GM19238 (cell line): ENCODE results near the gene SUFU.
"Not testable (repeated sequence)": the region's sequence is repeated elsewhere in the genome, so short reads cannot be mapped to it uniquely, and the experiment has no call there.

Experiments
- DNase-seq: peaks from one replicate; pipeline ENCODE4 v3.0.0; 2011; ENCODE audit warnings: low spot score; ENCODE audit not compliant: insufficient read length

Gene SUFU

GRCh38 chr10:102479651-102480050 is 24.1 kb upstream of the SUFU start:
- DNase-seq, result no peak

GRCh38 chr10:102480396-102480795 is 23.4 kb upstream of the SUFU start:
- DNase-seq, result no peak

DNA sequence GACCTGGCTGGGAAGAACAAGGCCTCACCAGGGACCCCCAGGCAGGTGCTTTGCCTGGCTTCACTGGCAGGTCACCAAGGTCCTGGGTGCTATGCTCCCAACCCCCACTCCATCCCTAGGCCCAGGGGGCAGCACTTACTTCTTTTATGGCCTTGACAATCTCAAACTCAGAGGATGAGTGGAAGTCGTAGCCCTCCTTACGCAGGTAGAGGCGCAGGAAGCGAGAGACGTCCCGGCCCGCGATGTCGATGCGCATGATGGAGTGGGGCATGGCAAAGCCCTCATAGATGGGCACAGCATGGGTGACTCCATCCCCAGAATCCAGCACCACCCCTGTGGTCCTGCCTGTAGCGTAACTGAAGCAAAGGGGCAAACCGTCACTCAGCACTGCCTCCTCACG is 19.8 kb upstream of the SUFU start:
- DNase-seq, result no peak

DNA sequence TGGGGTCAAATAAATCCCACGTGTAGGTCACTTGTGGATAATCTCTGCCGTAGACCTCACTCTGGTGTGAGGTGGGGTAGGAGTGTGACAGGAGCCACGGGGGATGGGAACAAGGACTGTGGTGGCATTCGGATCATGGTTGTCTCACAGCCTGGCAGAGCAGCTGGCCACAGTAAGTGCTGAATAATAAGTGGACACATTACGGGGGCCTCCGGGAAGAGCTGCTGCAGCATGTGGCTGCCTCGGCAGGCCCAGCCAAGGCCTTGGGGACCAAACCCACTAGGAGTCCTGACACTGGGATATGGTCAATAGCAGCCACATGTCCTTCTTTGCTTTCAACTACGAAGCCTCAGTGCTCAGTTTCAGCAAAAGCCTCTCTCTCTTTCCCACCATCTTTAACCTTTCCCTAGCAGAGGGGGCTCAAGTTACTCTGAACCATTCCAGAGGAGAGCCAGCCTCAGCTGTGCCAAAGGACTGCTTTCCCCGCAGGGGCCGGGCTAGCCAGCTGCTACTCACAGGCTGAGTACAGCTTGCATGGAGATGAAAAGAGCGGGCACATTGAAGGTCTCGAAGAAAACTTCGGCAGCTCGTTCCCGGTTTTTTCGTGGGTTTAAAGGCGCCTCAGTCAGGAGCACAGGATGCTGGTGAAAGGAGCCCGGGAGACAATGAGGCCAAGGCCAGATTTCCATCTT is 18.5 kb upstream of the SUFU start:
- no peak for DNase-seq

- DNase-seq, result no peak
These were observed 12.6 kb upstream of the SUFU start for GRCh38 chr10:102491136-102491535.

DNA sequence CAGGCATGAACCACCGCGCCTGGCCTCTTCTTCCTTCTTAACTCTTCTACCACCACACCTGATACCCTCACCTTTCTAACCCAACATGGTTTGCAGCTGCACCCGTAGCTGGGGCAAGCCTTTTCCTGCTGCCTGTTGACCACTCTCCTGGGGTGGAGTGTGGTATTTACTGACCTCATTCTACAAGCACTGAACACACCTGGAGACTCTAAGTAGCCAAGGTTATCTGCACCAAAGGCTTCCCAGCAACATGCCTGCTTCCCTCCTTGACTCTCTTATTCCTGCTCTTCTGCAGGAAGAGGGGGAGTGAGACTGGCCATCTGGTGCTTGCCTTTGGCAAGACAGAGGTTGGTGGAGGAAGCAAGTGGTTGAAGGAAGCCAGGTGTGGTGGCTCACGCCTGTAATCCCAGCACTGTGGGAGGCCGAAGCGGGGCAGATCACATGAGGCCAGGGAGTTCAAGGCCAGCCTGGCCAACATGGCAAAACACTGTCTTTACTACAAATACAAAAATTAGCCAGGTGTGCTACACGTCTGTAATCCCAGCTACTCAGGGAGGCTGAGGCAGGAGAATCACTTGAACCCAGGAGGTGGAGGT is 11.3 kb upstream of the SUFU start:
- no peak for DNase-seq

- DNase-seq, result no peak
These were observed 10.8 kb upstream of the SUFU start for GRCh38 chr10:102492983-102493382.

DNA sequence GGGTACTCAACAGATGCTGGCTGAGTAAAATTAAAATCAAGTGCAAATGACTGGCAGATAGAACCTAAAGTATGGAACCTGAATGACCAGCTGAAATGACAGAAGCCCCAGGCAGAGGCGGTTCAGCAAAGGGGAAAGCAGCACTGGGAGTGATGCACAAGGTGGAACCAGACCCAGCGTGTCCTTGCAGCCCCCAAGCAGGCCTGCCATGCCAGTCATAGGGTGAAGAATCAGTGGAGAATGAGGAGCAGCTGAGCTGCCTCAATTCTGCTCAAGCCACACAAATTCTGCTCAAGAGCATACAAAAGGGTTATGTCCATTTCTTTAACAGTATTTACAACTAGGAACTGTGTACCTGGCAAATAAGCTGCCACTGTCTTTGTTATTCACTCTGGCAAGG is 10.0 kb upstream of the SUFU start:
- no peak for DNase-seq

GRCh38 chr10:102497545-102497944 is 6.2 kb upstream of the SUFU start:
- no peak for DNase-seq

GRCh38 chr10:102499356-102499755 is 4.4 kb upstream of the SUFU start:
- DNase-seq, result no peak

GRCh38 chr10:102500686-102501085 is 3.1 kb upstream of the SUFU start:
- not testable (repeated sequence) for DNase-seq

DNA sequence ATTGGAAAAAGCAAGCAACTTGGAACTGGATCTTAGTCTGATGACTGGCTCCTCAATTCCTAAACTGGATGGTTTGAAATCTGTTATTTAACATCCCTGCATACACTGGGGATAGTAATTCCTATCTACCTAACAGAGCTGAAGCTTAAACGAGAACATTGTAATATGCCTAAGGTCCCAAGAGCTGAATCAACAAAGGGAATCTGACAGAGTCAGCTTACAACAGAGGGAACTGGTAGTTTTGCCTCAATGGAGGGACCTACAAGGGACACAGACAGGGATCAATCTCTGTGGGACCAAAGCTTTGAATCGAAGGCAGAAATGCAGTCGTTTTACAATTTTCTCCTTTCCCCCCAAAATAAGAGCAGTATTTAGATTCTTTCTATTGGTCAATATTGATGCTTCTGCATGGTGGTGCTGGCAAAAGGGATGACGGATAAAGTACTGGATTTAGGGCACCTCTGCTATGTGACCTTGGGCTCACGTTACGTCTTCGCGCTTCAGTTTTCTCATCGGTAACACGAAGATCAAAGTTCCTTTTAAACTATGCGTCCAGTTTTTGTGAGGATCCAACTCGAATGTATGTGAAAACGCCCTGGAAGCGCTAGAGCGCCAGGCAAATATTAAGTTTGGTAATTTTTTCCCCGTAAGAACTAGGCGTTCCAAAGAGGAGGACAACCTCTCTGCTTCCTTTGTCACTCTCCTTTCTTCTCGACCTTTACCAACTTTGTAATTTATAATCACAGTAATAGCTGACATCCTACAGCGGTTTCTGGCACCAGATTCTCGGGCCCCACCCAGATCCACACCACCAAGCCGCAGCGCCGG is 2.4 kb upstream of the SUFU start:
- no peak for DNase-seq

DNA sequence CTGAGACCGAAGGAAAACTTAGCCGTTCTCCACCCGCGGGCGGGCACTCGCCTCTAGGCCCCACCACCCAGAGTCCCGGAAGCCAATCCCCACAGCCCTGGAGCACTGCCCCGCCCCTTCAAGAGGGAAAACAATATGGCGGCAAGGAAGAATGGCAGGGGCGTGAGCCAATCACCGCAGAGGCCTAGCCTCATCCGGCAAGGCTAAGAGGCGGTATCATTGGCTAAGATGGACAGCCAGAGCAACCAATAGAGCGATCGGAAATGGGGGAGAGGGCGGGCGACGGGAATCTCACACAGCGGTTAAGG is 1.8 kb upstream of the SUFU start:
- DNase-seq, result peak; percentile 96

DNA sequence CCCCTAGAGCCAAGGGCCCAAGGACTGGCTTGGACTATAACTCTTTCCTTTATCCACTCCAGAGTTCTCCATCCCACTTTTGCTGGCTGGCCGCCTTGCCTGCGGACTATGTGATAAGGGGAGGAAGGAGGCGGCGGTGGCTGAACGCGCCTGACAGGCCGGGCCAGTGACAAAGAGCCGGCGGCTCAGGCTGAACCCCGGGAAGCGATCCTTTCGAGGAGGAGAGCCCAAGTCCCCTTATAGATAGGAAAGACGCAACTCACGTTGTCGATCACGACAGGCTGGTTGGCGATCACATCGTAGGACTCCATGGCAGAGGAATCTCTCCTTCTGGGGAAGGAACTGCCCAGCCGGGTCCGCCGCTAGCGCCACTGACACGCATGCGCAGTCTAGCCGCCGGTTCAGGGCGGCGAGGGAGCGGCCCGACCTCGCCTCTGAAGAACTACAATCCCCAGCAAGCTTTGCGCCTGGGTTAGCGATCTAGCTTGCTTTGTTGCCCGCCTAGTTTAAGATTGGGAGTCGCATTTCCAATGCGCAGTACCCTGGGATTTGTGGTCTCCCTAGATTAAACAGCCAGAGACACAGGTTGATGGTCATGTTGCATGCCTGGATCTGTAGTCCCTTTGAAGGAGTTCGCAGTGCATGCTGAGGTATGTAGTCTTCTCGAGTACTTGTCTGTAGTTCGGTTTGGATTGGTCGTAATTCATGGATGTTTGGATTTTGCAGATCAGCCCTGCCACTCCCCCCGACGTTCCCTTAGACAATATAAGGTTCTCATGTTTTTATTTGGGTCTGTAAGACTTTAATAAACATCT is 1.2 kb upstream of the SUFU start, which contains the start of gene ACTR1A:
TSS of gene ACTR1A (minus strand) at position 376 of the 815 bp plus-strand sequence. CDS start at position 311, 65 bp downstream.
- peak; percentile 78 for DNase-seq

DNA sequence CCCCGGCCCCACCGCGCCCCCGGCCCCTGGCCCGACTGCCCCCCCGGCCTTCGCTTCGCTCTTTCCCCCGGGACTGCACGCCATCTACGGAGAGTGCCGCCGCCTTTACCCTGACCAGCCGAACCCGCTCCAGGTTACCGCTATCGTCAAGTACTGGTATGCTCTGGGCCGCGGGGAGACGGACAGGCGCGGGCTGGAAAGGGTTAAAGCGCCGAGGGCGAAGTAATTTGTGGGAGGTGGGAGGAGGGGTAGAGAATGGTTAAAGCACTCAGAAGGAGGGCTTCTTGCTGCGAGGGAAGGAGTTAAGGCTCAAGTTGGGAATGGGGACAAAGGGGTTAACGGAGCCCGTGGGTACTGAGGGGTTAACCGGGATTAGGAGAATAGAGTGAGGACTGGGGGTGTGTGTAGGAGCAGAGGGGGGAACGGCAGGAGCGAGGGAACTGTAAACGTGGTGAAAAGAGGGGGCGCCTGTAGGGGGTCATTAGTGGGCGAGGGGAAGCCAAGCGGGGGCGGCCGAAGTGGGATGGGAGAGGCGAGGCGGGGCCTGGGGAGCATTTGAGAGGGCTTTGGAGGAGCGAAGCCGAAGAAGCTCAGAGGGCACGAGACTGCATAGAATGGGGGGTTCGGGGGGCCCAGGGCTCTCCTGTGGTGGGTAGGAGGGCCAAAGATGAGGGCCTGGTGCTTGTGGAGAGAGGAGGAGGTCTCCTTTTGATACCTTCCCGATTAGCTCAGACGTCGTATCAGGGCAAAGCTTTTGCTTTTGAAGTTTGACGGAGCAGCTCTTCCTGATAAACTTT is 605 bp downstream of the SUFU start:
- no peak for DNase-seq

- DNase-seq, result no peak
These were observed 1.2 kb downstream of the SUFU start for GRCh38 chr10:102504976-102505300.

GRCh38 chr10:102505462-102506115 is 1.8 kb downstream of the SUFU start:
- no peak for DNase-seq

DNA sequence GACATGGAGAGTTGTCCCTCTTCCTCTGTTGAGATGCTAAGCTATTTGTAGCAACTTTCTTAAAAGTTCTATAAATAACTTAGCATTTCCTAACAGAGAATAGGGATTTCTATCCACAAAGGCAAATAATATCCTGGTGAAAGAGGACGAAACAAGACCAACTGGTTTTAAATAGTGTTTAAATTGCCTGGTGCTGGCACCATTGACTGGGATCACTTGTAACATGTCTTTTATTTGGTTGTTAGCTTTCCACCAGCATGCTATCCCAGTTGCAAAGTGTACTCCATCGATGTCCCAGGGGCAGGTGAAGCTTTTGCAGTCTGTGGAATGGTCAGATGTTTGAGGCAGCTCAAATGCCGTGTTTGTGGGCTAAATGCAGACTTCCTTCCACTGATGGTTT is 3.7 kb downstream of the SUFU start:
- DNase-seq, result no peak

- no peak for DNase-seq
These were observed 4.7 kb downstream of the SUFU start for GRCh38 chr10:102508506-102508905.

GRCh38 chr10:102509387-102509786 is 5.6 kb downstream of the SUFU start:
- no peak for DNase-seq
